Right kidney (tissue), 1 donor: Measurements from ENCODE around the gene ZNF385C.
"Not testable (repeated sequence)": the region's sequence is repeated elsewhere in the genome, so short reads cannot be mapped to it uniquely, and the experiment has no call there.

Experiments
- DNase-seq: peaks from one replicate; pipeline ENCODE4 v3.0.0-alpha.2; 2016

ZNF385C gene

GRCh38 chr17:42018988-42019387 lies 79.3 kb downstream of the ZNF385C start:
- DNase-seq, result no peak

- DNase-seq, result no peak
These were observed 79.9 kb downstream of the ZNF385C start for GRCh38 chr17:42018339-42018738.

DNA sequence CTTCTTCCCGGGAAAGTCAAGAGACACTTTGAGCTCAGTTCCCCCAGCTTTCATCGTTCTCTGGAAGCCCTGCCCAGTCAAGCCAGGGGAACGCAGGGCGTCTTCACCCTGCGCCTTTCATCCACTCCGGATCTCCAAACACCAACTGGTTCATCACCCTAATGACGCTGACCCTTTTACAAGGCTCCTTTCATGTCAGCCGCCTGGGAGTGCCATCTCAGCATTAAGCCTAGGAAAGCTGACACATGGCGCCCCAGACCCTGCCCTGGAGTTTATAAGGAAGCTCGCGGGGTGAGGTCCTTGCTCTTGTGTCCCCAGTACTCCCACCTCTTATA lies 80.4 kb downstream of the ZNF385C start:
- DNase-seq, result no peak

- peak; percentile 97 for DNase-seq
These were observed 81.1 kb downstream of the ZNF385C start, which contains the start of gene DNAJC7 for GRCh38 chr17:42016941-42017865. Gene DNAJC7, minus strand, starts transcription at chr17:42017439. Its CDS starts 23 bp downstream, at chr17:42017416.

DNA sequence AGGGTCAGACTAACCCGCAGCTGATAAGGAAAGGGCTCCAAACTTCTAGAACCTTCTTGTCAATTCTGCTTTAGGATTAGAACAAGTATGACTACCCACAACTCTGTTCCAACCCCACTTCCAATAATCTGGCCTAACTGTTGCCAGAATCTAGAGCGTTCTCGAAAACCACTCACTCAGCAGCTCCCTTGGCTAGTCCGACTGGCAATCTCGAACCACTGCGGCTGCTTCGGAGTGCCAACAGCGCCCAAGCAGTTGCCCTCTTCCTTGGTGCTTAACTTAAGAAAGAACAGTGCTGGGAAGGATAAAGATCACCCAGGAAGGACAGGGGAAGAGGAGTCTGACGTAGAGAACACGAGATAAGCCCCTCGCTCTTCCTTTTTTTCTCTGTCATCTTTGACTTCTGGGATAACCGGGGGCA lies 81.9 kb downstream of the ZNF385C start:
- no peak for DNase-seq

- DNase-seq, result not testable (repeated sequence)
These were observed 84.5 kb downstream of the ZNF385C start for GRCh38 chr17:42013740-42014139.

DNA sequence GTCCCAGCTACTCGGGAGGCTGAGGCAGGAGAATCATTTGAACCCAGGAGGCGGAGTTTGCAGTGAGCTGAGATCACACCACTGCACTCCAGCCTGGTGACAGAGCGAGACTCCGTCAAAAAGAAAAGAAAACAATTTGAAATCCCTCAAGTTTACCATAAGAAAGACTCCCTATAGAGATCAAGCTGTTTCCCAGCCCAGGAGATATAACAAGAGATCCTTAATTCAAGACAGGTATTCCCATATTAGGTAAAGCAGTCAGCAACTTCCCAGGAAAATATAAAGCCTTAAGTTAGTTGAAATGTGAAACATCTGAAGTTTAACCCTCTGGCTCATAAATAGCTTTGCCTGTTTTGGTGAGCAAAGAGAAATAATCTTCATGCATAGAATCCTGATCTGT lies 85.9 kb downstream of the ZNF385C start:
- not testable (repeated sequence) for DNase-seq

DNA sequence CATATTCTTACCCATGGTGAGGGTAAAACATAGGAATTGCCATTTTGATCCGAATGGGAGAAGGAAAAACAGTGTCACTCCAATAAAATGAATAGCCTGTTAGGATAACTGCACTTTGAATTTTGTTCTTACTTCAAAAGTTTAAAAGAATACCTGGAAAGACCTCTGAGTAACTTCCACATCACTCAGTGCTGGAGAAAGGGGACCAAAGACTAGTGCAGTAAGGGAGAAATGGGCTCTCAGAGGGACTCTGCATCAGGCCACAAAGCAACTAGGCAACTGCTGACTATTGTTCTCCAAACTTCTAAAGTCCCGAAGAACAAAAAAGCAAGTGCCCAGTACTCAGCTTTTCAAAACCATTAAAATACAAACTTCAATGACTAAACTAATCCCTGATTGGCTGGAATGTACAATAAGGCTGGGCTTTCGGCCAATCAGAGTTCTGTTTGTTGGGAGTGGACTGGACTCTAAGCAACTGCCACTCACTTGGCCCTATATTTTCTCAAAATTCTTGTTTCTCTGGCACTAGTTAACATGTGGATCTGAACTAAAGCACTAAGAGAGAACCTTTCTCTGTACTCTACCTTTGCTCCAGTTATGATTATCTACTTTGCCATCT lies 87.3 kb downstream of the ZNF385C start:
- no peak for DNase-seq

DNA sequence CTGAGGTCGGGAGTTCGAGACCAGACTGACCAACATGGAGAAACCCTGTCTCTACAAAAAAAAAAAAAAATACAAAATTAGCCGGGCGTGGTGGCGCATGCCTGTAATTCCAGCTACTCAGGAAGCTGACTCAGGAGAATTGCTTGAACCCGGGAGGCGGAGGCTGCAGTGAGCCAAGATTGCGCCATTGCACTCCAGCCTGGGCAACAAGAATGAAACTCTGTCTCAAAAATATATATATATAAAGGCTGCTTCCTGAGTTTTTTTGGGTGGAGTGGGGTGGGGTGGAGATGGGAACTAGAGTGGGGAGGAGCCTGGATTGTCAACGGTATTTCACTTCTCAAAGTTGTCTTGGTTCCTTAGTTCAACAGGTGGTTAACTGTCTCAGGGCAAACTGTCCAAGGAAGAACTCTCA lies 88.0 kb downstream of the ZNF385C start:
- DNase-seq, result not testable (repeated sequence)

- no peak for DNase-seq
These were observed 89.1 kb downstream of the ZNF385C start for GRCh38 chr17:42009170-42009569.

DNA sequence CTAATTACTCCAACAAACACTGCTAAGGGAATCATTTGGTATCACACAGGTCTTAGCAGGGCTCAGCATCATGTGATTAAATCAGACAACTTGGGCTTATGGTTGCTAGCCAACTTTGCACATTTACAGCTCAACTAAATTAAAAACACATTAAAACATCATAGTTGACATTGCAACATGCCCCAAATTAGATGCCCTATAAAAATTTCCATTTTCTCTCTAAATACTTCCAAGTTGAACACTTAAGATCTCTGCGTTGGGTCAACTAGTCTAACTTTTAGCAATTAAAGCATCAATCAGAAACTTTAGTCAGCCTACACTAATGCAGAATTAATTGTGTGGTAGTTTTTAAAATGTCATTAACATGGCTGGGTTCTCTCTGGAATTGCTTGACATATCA lies 93.1 kb downstream of the ZNF385C start:
- no peak for DNase-seq

DNA sequence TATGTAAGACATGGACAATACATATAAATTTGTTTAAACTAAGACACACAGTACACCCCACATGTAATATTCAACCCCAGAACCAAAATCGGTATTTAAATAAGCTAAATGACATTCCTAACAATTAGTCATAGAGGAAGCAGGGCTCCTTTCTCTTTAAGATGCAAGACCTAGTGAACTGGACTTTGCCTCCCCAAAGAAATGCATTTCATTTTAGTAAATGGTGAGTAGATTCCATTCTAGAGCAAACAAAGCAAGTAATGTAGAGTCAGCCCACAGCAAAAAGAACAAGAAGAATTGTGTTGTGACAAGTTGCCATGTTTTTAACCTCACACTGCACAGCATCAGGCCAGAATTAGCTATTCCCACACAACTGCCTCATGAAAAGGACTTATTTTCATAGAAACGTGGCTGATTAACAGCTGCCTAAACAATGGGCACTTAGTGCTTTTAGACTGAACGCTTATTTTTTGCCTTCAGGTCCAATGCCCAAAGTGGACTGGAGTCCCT lies 95.4 kb downstream of the ZNF385C start:
- DNase-seq, result no peak

DNA sequence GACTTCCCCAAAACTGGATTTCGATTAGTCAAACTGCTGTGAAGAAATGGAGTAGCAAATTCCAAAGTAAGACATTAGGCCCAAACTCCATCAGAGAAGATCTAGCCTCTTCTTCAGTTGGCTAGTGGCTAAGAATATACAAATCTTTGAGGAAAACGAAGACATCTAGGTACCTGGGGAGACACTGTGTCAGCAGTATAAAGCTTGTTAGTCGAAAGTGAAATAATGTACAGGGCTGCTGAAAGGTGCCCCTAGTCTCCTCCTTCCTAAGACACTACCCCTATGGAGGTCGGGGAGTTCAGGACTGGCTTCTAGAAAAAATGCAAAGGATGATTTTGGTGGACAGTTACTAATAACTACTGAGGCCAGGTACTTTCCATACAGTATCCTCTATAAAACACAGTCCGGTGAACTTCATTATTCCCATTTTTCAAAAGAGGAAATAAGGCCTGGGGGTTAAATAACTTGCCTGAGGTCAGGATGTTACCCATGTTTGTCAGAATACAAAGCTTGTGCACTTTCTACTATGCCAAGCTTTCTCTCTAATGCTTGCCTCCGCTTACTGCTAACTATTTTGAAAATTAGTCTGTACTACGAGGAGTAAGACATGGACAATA lies 96.0 kb downstream of the ZNF385C start:
- DNase-seq, result no peak

GRCh38 chr17:42001729-42002128 lies 96.5 kb downstream of the ZNF385C start:
- DNase-seq, result no peak

GRCh38 chr17:42000413-42001133 lies 97.7 kb downstream of the ZNF385C start:
- no peak for DNase-seq

DNA sequence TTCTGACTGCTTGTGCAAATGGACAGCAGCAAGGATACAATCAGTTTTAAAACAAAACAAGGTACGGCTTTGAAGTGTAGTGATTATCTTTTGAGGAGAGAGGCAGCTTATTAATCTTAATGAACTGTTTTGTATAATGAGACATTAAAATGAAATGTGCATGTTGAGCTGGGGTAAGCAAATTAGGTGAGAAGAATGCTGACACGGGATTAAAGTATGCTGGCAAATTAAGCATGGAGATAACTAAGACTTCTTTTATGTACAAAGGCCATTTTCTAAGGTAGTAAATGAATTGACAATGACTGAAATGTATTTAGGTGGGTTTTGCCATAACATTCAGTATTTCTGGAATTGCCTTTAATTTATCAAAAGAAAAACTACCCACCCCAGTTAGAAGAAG lies 99.8 kb downstream of the ZNF385C start:
- no peak for DNase-seq

GRCh38 chr17:41996855-41997164 lies 101.5 kb downstream of the ZNF385C start:
- DNase-seq, result no peak

DNA sequence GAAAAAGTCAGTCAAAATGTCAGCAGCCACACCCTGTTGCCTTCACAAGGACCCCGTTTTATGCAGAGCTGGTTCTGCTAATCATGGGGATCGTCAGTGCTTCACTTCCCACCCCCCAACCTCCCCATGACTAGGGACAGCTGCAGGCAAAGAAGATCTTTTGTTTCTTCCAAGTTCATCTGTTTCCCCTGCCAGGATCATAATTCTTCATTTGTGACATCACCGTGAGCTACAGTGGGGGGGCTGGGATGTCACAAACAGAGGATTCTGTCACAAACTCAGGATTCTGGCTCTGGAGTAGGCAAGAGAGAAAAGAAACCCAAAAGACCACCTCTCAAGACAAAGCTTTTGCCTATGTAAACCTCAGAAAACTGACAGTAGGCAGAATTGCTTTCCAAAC lies 105.7 kb downstream of the ZNF385C start:
- DNase-seq, result no peak

- DNase-seq, result no peak
These were observed 108.4 kb downstream of the ZNF385C start for GRCh38 chr17:41989702-41990419.

GRCh38 chr17:41988418-41988817 lies 109.9 kb downstream of the ZNF385C start:
- DNase-seq, result no peak

DNA sequence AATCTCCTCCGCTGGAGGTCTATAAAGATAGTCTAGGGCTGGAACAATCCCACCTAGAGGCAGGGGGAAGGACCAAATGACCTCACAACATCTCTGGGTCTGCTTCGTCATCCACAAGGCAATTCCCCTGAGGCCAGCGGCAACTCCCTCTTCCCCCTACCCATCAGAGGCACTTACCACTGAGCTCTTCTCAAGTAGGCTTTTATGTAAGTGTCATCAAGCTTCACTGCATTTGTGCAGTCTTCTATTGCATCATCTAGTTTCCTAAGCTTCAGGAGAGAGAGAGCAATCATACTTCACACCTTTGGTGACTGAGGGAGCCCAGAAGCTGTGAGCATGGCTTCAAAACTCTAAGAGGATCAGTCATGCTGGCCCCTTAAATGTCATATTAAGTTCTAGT lies 110.6 kb downstream of the ZNF385C start:
- no peak for DNase-seq

DNA sequence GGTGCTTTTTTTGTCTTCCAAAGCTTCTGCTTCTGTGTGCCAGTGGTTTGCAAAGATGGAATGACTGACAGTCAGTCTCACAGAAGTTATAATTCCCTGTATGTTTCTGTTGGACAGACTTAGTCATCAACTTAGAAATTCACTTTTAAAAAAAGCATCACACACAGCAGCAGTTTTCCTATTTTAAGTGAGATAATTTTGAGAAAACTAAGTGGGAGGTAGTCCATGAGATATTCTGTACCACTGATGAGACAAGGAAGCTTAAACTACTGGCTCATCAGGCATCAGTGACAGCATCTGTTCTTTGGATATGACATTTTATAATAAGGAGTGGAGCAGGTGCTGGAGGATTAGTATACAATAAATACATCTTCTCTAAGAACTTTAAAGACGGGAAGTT lies 111.6 kb downstream of the ZNF385C start:
- DNase-seq, result no peak
